Smooth muscle cell (in vitro differentiated cells): ENCODE measurements around the gene BCL2L1. TPM values are rescaled to one million over a fixed set of nuclear protein-coding genes. Genes with fewer than 3 reads are reported as not detected.

Experiments used
- DNase-seq: peaks from one replicate; lab custom pipeline; 2025; ENCODE audit not compliant: unreplicated experiment; lab: John Stamatoyannopoulos, UW
- H2AFZ ChIP-seq: fragments of 200-600 bp; sonication (generic); 2 replicates; pipeline ENCODE4 v1.6.0; 2016; ENCODE audit warnings: antibody characterized with exemption, low read depth, mild to moderate bottlenecking
- H3F3A ChIP-seq: fragments of 200-600 bp; sonication (generic); 2 replicates; pipeline ENCODE4 v1.6.0; 2017; ENCODE audit warnings: antibody characterized with exemption, low read depth
- H3K27ac ChIP-seq: fragments of 200-600 bp; sonication (generic); 2 replicates; pipeline ENCODE4 v1.5.1; 2016; ENCODE audit warnings: low read depth, mild to moderate bottlenecking
- H3K27me3 ChIP-seq: fragments of 200-600 bp; sonication (generic); 2 replicates; pipeline ENCODE4 v1.6.1; 2016; ENCODE audit warnings: low read depth, mild to moderate bottlenecking
- H3K36me3 ChIP-seq: fragments of 200-600 bp; sonication (generic); 2 replicates; pipeline ENCODE4 v1.5.1; 2016; ENCODE audit warnings: low read depth
- H3K4me1 ChIP-seq: fragments of 200-600 bp; sonication (generic); 2 replicates; pipeline ENCODE4 v1.5.1; 2016; ENCODE audit warnings: low read depth
- H3K4me2 ChIP-seq: fragments of 200-600 bp; sonication (generic); 2 replicates; pipeline ENCODE4 v1.6.0; 2016; ENCODE audit warnings: mild to moderate bottlenecking
- H3K4me3 ChIP-seq: fragments of 200-600 bp; sonication (generic); 2 replicates; pipeline ENCODE4 v1.5.1; 2016; ENCODE audit warnings: mild to moderate bottlenecking
- H3K79me2 ChIP-seq: fragments of 200-600 bp; sonication (generic); 2 replicates; pipeline ENCODE4 v1.6.0; 2016; ENCODE audit warnings: low read depth, mild to moderate bottlenecking
- H3K9ac ChIP-seq: fragments of 200-600 bp; sonication (generic); 2 replicates; pipeline ENCODE4 v1.6.0; 2016; ENCODE audit warnings: low read depth
- H3K9me3 ChIP-seq: fragments of 200-600 bp; sonication (generic); replicated peaks from 2 replicates; pipeline ENCODE4 v1.5.1; 2016; ENCODE audit warnings: low read depth
- H4K20me1 ChIP-seq: fragments of 200-600 bp; sonication (generic); 2 replicates; pipeline ENCODE4 v1.6.0; 2016; ENCODE audit warnings: low read depth
- CTCF ChIP-seq: fragments of 200-600 bp; sonication (generic); IDR thresholded peaks from 2 replicates; pipeline ENCODE4 v1.5.1; 2017; ENCODE audit warnings: borderline replicate concordance, mild to moderate bottlenecking, antibody characterized with exemption; ENCODE audit not compliant: insufficient read depth, poor library complexity, severe bottlenecking
- WGBS: methylation state at CpG from one replicate; pipeline ENCODE4 v1.1.7; 2016; ENCODE audit warnings: low lambda C conversion rate; 5-methylcytosine and 5-hydroxymethylcytosine counted together
- polyA plus RNA-seq: library from polyadenylated mRNA; unstranded; fragments of >200 nt; fragmentation: Nextera tagmentation; extraction: Ambion mirVana; gene quantifications from 2 replicates; pipeline ENCODE4 v1.2.1, GENCODE V29; 2016
- total RNA-seq: library from RNA; depleted of rRNA; stranded (reverse); fragments of >200 nt; gene quantifications from 2 replicates; pipeline ENCODE4 v1.2.3, GENCODE V29; 2014

The BCL2L1 gene
- total and polyA plus RNA-seq, 2 experiments from 2014 or later: 24.8 to 47.0 TPM

GRCh38 chr20:31717478-31718201, 5.0 kb downstream of the BCL2L1 start:
- peaks cover 79% of the 10 kb centered on the region for H3K79me2 ChIP-seq
- H3K9ac ChIP-seq: no peak overlapping the region
- no peak overlapping the region for H3K4me3 ChIP-seq
- WGBS: 88% methylated on average over 6 of the region's 6 CpGs
- H3K27ac ChIP-seq: peak overlapping the region; percentile 42
- TF ChIP-seq CTCF: no peak
- H3K9me3 ChIP-seq: no peaks in the 10 kb centered on the region
- H4K20me1 ChIP-seq: no peaks in the 10 kb centered on the region
- no peak for DNase-seq
- no peaks in the 10 kb centered on the region for H3K36me3 ChIP-seq
- peaks cover 10% of the 10 kb centered on the region for H3F3A ChIP-seq
- no peaks in the 10 kb centered on the region for H3K27me3 ChIP-seq
- peak overlapping the region; percentile 5 for H3K4me2 ChIP-seq
- H2AFZ ChIP-seq: no peak overlapping the region
- peaks cover 48% of the 10 kb centered on the region for H3K4me1 ChIP-seq

- H4K20me1 ChIP-seq: no peaks in the 10 kb centered on the region
- no peaks in the 10 kb centered on the region for H3K9me3 ChIP-seq
- peak overlapping the region; percentile 45 for H3K27ac ChIP-seq
- H3K9ac ChIP-seq: no peak overlapping the region
- peaks cover 49% of the 10 kb centered on the region for H3K4me1 ChIP-seq
- no peak overlapping the region for H3K4me2 ChIP-seq
- TF ChIP-seq CTCF: no peak
- no peak overlapping the region for H2AFZ ChIP-seq
- H3K4me3 ChIP-seq: no peak overlapping the region
- no peak for DNase-seq
- no peaks in the 10 kb centered on the region for H3K27me3 ChIP-seq
- H3K36me3 ChIP-seq: no peaks in the 10 kb centered on the region
- 88% methylated on average over 5 of the region's 5 CpGs for WGBS
- peaks cover 78% of the 10 kb centered on the region for H3K79me2 ChIP-seq
- peaks cover 13% of the 10 kb centered on the region for H3F3A ChIP-seq
Observed at GRCh38 chr20:31716818-31717477, 5.7 kb downstream of the BCL2L1 start.

GRCh38 chr20:31716351-31716750, 6.3 kb downstream of the BCL2L1 start:
- Histone ChIP-seq H4K20me1 (no peaks in the 10 kb centered on the region), H3K36me3 (no peaks in the 10 kb centered on the region), H2AFZ (no peak overlapping the region), H3K4me3 (no peak overlapping the region), H3K9me3 (no peaks in the 10 kb centered on the region), H3K79me2 (peaks cover 78% of the 10 kb centered on the region), H3K4me1 (peaks cover 49% of the 10 kb centered on the region), H3K27me3 (no peaks in the 10 kb centered on the region), H3K27ac (peak overlapping the region; percentile 45), H3K9ac (no peak overlapping the region), H3F3A (peaks cover 13% of the 10 kb centered on the region), H3K4me2 (no peak overlapping the region)
- no peak for DNase-seq
- no peak for TF ChIP-seq CTCF
- 81% methylated on average over 1 of the region's 1 CpG for WGBS
